Stomach (tissue), 4 donors: ENCODE results near the gene SGF29.

Experiments
- CTCF ChIP-seq, 7 experiments: fragments of 450-650 bp in 4 of 7; fragments of 200-600 bp in 3 of 7; sonication (generic) in 3 of 7; IDR thresholded peaks; one replicate each; pipeline ENCODE4 v1.5.1; 2016 to 2019; ENCODE audit warnings: antibody characterized with exemption in 7 of 7, control low read depth in 2 of 7, mild to moderate bottlenecking in 1 of 7
- EP300 ChIP-seq: sonication (generic); formaldehyde crosslinking; IDR thresholded peaks from one replicate; pipeline ENCODE4 v1.6.1; 2017; ENCODE audit warnings: antibody characterized with exemption
- POLR2A ChIP-seq, 4 donors: fragments of 450-650 bp; IDR thresholded peaks; one replicate each; pipeline ENCODE4 v1.6.1; 2016; ENCODE audit warnings: antibody characterized with exemption in 4 of 4, control low read depth in 2 of 4, mild to moderate bottlenecking in 1 of 4, moderate library complexity in 1 of 4
- POLR2AphosphoS5 ChIP-seq, 3 donors: sonication (generic); formaldehyde crosslinking; IDR thresholded peaks; one replicate each; pipeline ENCODE4 v1.6.1; 2016; ENCODE audit warnings: antibody characterized with exemption in 3 of 3

- TF ChIP-seq CTCF (IDR thresholded peaks at IDR 0.05), result no peak
- no peak for TF ChIP-seq POLR2A (IDR thresholded peaks at IDR 0.05)
- no peak for TF ChIP-seq EP300
- TF ChIP-seq POLR2AphosphoS5 (IDR thresholded peaks at IDR 0.05), result no peak
Measured at GRCh38 chr16:28607116-28607623, 53.5 kb downstream of the SGF29 start.
